Stomach (tissue), 9 donors: Measurements from ENCODE around the gene ATP5IF1. TPM values are rescaled to one million over a fixed set of nuclear protein-coding genes. Genes with fewer than 3 reads are reported as not detected.

ENCODE experiments used
- DNase-seq, 2 donors: peaks; one replicate each; pipeline versions ENCODE4 v3.0.0 to v3.0.0-alpha.2; 2013 to 2019
- H3K27ac ChIP-seq, 5 donors: fragments of 200-600 bp in 4 of 5; sonication (generic) in 4 of 5; one replicate each; pipeline ENCODE4 v1.5.1; 2013 to 2019; ENCODE audit warnings: mild to moderate bottlenecking in 1 of 5, moderate library complexity in 1 of 5
- H3K27me3 ChIP-seq, 3 donors: fragments of 200-600 bp; sonication (generic); one replicate each; pipeline ENCODE4 v1.5.1; 2017 to 2019; ENCODE audit warnings: mixed run types in 1 of 3
- H3K36me3 ChIP-seq, 4 donors: fragments of 200-600 bp; sonication (generic); 1 replicate in 3 of 4; 2 replicates in 1 of 4; pipeline ENCODE4 v1.5.1; 2016 to 2019
- H3K4me1 ChIP-seq, 4 donors: fragments of 200-600 bp; sonication (generic); one replicate each; pipeline ENCODE4 v1.5.1; 2016 to 2019
- H3K4me3 ChIP-seq, 4 donors: fragments of 200-600 bp; sonication (generic) in 3 of 4; one replicate each; pipeline ENCODE4 v1.5.1; 2016 to 2019; ENCODE audit warnings: mild to moderate bottlenecking in 1 of 4
- H3K9me3 ChIP-seq, 4 donors: fragments of 200-600 bp; sonication (generic); one replicate each; pipeline ENCODE4 v1.5.1; 2016 to 2019
- EP300 ChIP-seq: sonication (generic); formaldehyde crosslinking; IDR thresholded peaks from one replicate; pipeline ENCODE4 v1.6.1; 2017; ENCODE audit warnings: antibody characterized with exemption
- POLR2A ChIP-seq, 4 donors: fragments of 450-650 bp; IDR thresholded peaks; one replicate each; pipeline ENCODE4 v1.6.1; 2016; ENCODE audit warnings: antibody characterized with exemption in 4 of 4, control low read depth in 2 of 4, mild to moderate bottlenecking in 1 of 4, moderate library complexity in 1 of 4
- POLR2AphosphoS5 ChIP-seq, 3 donors: sonication (generic); formaldehyde crosslinking; IDR thresholded peaks; one replicate each; pipeline ENCODE4 v1.6.1; 2016; ENCODE audit warnings: antibody characterized with exemption in 3 of 3
- WGBS, 5 donors: extraction: QIAGEN DNeasy Blood & Tissue Kit in 3 of 5; methylation state at CpG; one replicate each; pipeline versions ENCODE4 v1.1.5 to v1.1.7; 2013 to 2018; 5-methylcytosine and 5-hydroxymethylcytosine counted together
- intact Hi-C: fragments of 100-400 bp; cut with DNase I; formaldehyde crosslinking; loops from one replicate; pipeline ENCODE4 v1.15.1; 2023; ENCODE audit warnings: low total_unique reads
- polyA plus RNA-seq, 3 donors: library from polyadenylated mRNA; stranded (reverse); fragments of 200-250 nt; gene quantifications; one replicate each; pipeline ENCODE4 v1.2.3, GENCODE V29; 2013
- total RNA-seq, 5 donors: library from RNA; depleted of rRNA; stranded (reverse); fragments of >200 nt; gene quantifications; one replicate each; pipeline versions ENCODE4 v1.1.0 to v1.2.3, GENCODE V29; 2014 to 2016
- TF ChIP-seq, protein P1 (sequence below), 7 experiments: fragments of 450-650 bp in 4 of 7; fragments of 200-600 bp in 3 of 7; sonication (generic) in 3 of 7; IDR thresholded peaks; one replicate each; pipeline ENCODE4 v1.5.1; 2016 to 2019; ENCODE audit warnings: antibody characterized with exemption in 7 of 7, control low read depth in 2 of 7, mild to moderate bottlenecking in 1 of 7
- donor health status: healthy with polysubstance abuse.
- donor health status: Bipolar disorder and iron deficiency.
- donor health status: healthy.

The ATP5IF1 gene
- total and polyA plus RNA-seq, 8 donors = 146 to 559 (median 530) TPM

DNA sequence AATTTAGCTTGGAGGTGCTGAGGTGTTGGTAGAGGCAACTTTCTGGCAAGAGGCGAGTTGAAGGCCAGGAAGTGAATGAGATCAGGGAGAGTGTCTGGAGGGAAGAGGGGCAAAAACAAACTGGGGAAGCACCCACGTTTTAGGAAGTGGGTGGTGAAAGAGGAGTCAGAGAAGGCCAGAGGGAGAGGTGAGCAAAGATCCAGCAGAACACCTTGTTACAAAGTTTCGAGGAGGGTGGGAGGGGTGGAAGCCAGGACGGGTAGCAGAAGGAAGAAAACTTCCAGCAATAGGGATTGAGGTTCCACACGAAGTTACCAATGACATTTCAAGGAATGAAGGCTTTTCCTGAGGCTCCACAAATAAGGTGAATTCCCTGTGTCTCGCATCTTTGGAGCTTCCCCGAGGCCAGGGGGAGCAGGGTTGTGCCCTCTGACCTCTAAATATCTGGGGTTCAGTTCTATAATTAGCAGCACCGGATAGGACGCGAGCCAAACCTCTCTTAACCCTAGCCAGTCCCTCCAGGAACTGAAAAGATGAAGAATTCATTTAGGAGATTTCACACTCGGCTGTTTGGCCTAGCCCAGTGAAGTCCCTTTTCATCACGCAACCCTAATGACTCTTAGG is 22.8 kb downstream of the ATP5IF1 start:
- H3K27ac ChIP-seq = peak overlapping the region in 3 of 5 donors; percentile 91 to 96 (median 93)
- TF ChIP-seq EP300 (no peak), POLR2A (IDR thresholded peaks at IDR 0.05) (no peak)
- intact Hi-C loops = no loop called here
- H3K27me3 ChIP-seq = no peaks in the 10 kb centered on the region
- no peaks in the 10 kb centered on the region for H3K9me3 ChIP-seq
- H3K36me3 ChIP-seq = no peaks in the 10 kb centered on the region
- WGBS, 5 donors = 4 to 9% (median 6%) methylated on average over 11 to 12 of the region's 12 CpGs
- no peak for DNase-seq
- peak overlapping the region; percentile 84 to 99 (median 92) for H3K4me3 ChIP-seq
- peaks cover 10 to 43% (median 37%) of the 10 kb centered on the region in 4 donors for H3K4me1 ChIP-seq

DNA sequence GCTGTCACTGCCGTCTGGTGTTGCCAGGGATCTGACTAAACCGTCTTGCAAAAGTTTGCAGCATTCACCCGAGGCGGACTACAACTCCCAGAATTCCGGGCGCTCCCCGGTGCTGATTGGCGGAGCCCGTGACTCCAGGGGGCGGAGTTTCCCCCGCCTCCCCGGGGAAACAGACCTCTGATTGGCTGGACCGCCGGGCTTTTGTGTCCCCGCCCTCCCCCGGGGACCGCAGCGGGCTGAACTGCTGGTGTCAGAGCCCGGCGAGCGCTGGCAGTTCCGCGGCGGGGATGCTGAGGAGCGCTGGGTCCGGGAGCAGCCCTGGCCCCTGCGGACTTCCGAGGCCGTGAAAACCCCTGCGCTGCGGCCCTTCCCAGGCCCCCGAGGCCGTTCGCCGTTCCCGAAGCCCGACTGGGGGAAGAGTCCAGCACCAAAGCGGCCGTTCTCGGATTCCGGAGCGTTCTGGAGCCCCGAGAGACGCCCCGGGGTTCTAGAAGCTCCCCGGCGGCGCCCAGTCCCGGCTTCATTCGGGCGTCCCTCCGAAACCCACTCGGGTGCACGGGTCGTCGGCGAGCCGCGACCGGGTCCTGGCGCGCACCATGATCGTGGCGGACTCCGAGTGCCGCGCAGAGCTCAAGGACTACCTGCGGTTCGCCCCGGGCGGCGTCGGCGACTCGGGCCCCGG is 23.5 kb downstream of the ATP5IF1 start, which contains the start of gene SESN2:
Gene SESN2, plus strand, starts transcription at position 267 of the 682 bp plus-strand sequence. Its CDS starts 330 bp downstream, at position 597.
- 0 to 1% (median 0%) methylated on average over 24 to 76 of the region's 76 CpGs for WGBS, 5 donors
- no peaks in the 10 kb centered on the region for H3K27me3 ChIP-seq
- intact Hi-C loops = no loop called here

DNA sequence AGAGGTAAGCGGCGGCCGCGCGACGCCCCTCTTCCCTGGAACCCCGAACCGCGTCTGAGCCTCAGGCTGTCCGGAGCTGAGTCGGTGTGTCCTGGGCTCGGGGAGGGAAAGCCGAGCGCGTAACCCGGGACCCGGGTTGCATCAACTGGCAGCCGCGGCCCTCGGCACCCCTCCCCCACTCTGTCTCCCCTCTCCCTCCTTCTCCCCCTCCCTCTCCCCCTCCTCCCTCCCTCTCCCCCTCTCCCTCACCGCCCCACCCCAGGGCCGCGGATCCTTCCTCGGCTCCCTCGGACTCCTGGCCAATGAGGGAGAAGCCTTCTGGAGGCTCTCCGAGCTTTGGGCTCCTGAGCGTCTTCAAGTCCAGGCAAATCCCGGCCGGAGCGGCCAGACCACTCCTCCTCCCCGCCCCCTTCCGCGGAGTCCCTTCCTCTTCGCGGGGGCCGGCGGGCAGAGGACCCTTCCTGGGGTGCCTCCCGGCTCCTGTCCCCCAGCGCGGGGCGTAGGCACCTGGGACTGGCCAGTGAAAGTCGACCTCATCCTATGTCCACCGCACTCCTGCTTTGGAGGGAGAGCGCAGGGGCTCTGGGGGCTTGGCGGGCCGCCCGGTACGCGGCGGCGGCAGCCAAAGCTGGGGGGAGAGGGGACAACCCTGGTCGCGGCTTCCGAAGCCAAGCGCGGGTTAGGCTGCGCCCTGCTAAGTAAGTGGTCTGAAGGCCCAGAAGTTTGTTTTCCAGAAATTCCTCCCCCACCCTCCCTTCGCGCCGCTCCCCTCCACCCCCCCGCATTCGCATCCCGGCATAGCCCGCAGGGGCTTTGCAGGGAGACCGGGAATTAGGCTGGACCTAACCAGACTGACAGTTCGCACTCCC is 24.2 kb downstream of the ATP5IF1 start:
- no peak for TF ChIP-seq POLR2A (IDR thresholded peaks at IDR 0.05)
- peak in 1 of 3 donors; percentile 14 for TF ChIP-seq POLR2AphosphoS5 (IDR thresholded peaks at IDR 0.05)
- TF ChIP-seq, protein P1, sequence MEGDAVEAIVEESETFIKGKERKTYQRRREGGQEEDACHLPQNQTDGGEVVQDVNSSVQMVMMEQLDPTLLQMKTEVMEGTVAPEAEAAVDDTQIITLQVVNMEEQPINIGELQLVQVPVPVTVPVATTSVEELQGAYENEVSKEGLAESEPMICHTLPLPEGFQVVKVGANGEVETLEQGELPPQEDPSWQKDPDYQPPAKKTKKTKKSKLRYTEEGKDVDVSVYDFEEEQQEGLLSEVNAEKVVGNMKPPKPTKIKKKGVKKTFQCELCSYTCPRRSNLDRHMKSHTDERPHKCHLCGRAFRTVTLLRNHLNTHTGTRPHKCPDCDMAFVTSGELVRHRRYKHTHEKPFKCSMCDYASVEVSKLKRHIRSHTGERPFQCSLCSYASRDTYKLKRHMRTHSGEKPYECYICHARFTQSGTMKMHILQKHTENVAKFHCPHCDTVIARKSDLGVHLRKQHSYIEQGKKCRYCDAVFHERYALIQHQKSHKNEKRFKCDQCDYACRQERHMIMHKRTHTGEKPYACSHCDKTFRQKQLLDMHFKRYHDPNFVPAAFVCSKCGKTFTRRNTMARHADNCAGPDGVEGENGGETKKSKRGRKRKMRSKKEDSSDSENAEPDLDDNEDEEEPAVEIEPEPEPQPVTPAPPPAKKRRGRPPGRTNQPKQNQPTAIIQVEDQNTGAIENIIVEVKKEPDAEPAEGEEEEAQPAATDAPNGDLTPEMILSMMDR (IDR thresholded peaks at IDR 0.05) = no peak
- no peak for TF ChIP-seq EP300
- Histone ChIP-seq H3K4me3 (peak overlapping the region; percentile 84 to 99 (median 92)), H3K36me3 (no peaks in the 10 kb centered on the region), H3K4me1 (peaks cover 14 to 54% (median 44%) of the 10 kb centered on the region in 4 donors), H3K9me3 (no peaks in the 10 kb centered on the region), H3K27ac (peak overlapping the region; percentile 89 to 96 (median 91)), H3K27me3 (no peaks in the 10 kb centered on the region)
- DNase-seq = peak; percentile 75 to 93
- intact Hi-C loops = loop anchor here (10.0 kb wide), 1 partner anchor 65 kb away; the partner anchor contains the start of gene MED18
- 1 to 2% (median 2%) methylated on average over 29 to 60 of the region's 66 CpGs for WGBS, 5 donors

More for the DNA sequence above, 23.5 kb downstream of the ATP5IF1 start, which contains the start of gene SESN2:
- peak; percentile 95 to 99 (median 98) for TF ChIP-seq POLR2AphosphoS5 (IDR thresholded peaks at IDR 0.05)
- TF ChIP-seq POLR2A (IDR thresholded peaks at IDR 0.05) = peak in 2 of 4 donors; percentile 91 to 92
- TF ChIP-seq, protein P1 (IDR thresholded peaks at IDR 0.05) = no peak
- Histone ChIP-seq H3K4me1 (peaks cover 10 to 49% (median 40%) of the 10 kb centered on the region in 4 donors), H3K9me3 (no peaks in the 10 kb centered on the region), H3K4me3 (peak within 1 kb of the TSS; percentile 84 to 99 (median 92)), H3K27ac (peak within 1 kb of the TSS; percentile 89 to 96 (median 91)), H3K36me3 (no peaks in the 10 kb centered on the region)
- peak; percentile 99 to 100 for DNase-seq

DNA sequence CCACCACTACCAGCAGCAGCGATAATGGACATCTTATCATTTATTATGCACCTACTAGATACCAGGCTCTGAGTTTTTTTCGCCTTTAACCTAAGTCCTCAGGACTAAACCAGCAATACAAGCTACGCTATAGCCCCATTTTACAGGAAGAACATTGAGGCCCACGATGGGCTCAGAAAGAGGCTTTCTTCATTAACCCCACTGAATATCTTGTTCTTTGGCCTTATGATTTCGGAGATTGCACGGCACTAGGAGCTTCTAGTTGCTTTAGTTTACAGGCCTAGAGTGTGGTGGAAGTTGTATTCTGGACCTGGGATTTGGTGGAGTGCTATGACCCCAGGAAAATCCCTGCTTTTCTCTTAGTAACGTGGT is 24.9 kb downstream of the ATP5IF1 start:
- peak overlapping the region in 4 of 5 donors; percentile 89 to 96 (median 92) for H3K27ac ChIP-seq
- 44 to 54% (median 48%) methylated on average over 7 of the region's 7 CpGs for WGBS, 5 donors
- TF ChIP-seq, protein P1 (IDR thresholded peaks at IDR 0.05) = no peak
- TF ChIP-seq POLR2A (IDR thresholded peaks at IDR 0.05) (no peak), POLR2AphosphoS5 (IDR thresholded peaks at IDR 0.05) (no peak), EP300 (no peak)
- H3K4me3 ChIP-seq = peak overlapping the region; percentile 84 to 99 (median 92)
- no peak for DNase-seq
- no peaks in the 10 kb centered on the region for H3K36me3 ChIP-seq
- no peaks in the 10 kb centered on the region for H3K27me3 ChIP-seq
- no peaks in the 10 kb centered on the region for H3K9me3 ChIP-seq
- peaks cover 14 to 60% (median 47%) of the 10 kb centered on the region in 4 donors for H3K4me1 ChIP-seq
- intact Hi-C loops = loop anchor here (10.0 kb wide), 1 partner anchor 64 kb away; the partner anchor contains the start of gene MED18
